Islet precursor cell (in vitro differentiated cells): ENCODE data around the gene GPATCH4.
"Not testable (repeated sequence)": the region's sequence is repeated elsewhere in the genome, so short reads cannot be mapped to it uniquely, and the experiment has no call there.

Experiments
- DNase-seq: peaks from one replicate; pipeline ENCODE4 v3.0.0-alpha.2; 2018

Gene GPATCH4

DNA sequence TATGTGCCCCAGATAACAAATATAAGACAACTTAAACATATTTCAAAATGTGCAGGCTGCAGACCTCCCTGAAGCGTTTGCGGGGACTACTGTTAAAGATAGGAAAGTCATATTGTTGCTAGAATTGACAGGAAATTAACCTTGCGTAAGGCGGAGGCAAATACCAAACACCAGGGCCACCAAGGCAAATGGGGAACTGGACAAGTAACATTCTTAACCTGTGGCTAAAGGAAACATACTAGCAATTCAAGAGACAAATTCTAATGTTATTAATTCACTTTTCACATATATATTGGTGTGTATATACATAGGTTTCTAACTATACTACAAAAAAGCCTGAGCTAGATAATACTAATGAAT, 24.8 kb upstream of the GPATCH4 start:
- DNase-seq: no peak

DNA sequence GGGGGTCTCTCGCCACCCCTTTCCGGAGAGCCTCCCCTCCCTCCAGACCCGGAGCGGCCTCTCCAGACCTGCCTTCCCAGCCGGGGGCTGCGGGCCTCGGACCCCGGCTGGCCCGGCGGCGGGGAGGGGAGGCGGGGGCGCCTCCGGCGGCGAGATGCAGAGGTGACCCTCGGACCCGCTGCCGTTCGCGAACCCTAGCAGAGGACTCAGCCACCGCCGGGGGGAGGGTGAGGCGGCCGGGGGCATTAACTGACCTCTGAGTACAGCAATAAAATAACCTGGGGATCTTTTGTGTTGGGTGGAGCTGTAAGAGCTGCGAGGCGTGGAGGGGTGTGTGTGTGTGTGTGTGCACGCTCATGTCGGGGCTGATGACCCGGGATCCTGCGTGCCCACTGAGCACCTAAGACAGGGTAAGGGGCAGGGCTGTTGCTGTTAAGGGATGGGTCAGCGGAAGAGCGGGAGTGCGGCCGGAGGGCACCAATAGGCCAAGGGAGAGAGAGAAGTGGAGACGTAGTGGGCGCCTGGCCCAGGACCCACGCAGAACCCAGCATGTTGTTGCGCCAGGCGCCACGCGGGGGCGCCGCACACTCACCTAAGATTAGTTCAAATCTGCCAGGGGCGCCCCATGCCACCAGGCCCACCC, 24.3 kb upstream of the GPATCH4 start:
- DNase-seq: peak; percentile 75

DNA sequence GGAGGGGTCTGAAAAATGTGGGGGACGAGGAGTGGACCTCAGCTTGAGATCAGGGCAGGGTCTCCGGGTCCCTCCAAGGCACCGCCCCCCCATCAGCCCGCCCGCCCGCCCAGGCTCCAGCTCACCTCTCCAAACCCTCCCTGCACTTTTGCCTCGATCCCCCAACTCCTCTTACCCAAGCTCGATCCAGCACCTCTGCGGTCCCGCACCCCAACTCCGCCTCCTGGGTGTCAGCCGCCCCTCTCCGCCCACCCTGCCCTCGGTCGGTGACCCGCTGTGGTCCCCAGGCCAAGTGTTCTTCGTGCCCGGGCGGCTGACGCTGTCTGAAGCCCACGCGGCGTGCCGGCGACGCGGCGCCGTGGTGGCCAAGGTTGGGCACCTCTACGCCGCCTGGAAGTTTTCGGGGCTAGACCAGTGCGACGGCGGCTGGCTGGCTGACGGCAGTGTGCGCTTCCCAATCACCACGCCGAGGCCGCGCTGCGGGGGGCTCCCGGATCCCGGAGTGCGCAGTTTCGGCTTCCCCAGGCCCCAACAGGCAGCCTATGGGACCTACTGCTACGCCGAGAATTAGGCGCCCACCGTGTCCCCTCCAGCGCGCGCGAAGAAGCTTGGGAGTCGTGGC, 23.6 kb upstream of the GPATCH4 start:
- no peak for DNase-seq

DNA sequence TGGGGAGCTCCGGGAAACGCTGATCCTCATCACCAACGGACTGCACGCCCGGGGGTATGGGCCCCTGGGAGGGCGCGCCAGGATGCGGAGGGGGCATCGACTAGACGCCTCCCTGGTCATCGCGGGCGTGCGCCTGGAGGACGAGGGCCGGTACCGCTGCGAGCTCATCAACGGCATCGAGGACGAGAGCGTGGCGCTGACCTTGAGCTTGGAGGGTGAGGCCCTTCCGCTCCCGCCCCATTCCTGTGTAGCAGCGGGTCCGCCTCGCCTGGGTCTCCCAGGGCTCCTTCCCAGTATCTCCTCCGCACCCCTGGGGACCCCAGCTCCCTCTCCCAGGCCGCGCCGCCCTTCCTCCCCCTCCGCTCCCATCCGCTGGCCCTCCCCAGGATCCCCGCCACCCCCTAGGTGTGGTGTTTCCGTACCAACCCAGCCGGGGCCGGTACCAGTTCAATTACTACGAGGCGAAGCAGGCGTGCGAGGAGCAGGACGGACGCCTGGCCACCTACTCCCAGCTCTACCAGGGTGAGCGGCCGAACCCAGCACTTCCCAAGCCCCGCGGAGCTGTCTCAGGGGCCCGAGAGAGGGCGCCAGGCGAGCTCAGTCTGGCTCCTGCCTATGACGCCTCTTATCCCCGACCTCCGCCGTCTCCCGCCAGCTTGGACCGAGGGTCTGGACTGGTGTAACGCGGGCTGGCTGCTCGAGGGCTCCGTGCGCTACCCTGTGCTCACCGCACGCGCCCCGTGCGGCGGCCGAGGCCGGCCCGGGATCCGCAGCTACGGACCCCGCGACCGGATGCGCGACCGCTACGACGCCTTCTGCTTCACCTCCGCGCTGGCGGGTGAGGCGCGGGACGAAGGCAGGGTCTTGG, 22.9 kb upstream of the GPATCH4 start:
- peak; percentile 91 for DNase-seq

DNA sequence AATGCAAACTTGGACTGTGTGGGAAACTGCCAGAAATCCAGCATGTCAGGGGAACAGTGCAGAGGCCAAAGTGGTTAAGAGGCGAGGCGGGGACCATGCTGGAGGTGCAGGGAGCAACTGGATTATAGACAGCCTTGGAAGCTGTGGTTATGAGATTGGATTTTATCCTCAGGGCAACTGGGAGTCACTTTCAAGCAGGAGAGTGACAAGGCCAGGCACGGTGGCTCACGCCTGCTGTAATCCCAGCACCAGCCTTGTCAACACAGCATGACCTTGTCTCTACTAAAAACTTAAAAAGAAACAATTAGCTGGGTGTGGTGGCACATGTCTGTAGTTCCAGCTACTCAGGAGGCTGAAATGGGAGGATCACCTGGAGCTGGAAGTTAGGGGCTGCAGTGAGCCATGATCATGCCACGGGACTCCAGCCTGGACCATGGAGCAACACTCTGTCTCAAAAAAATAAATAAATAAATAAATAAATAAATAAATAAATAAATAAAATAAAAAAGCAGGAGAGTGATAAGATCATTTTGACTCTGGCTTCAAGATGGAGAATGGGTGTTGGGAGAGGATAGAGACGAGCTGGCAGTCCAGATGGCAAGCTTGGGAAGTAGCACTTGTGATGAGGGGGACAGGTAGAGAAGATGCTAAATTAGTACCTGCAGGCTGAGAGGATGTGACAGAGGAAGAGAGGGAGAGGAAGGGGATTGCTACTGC, 21.5 kb upstream of the GPATCH4 start:
- no peak for DNase-seq

DNA sequence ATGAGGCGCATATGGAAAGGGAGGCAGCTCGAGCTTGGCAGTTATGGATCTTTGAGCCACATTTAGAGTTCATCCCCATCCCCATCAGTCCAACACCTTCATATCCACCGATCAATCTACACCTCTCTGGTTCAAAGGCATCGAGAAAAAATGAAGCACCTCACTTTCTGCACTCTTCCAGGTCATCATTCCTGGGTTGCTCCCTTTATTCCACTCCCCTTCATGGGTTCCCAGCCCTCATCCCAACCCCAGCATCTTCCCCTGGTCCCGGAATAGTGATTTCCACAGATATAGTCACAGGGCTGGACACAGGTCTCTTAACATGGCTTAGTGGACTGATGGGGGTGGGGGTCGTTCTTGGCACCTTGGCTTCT, 18.3 kb upstream of the GPATCH4 start:
- no peak for DNase-seq

DNA sequence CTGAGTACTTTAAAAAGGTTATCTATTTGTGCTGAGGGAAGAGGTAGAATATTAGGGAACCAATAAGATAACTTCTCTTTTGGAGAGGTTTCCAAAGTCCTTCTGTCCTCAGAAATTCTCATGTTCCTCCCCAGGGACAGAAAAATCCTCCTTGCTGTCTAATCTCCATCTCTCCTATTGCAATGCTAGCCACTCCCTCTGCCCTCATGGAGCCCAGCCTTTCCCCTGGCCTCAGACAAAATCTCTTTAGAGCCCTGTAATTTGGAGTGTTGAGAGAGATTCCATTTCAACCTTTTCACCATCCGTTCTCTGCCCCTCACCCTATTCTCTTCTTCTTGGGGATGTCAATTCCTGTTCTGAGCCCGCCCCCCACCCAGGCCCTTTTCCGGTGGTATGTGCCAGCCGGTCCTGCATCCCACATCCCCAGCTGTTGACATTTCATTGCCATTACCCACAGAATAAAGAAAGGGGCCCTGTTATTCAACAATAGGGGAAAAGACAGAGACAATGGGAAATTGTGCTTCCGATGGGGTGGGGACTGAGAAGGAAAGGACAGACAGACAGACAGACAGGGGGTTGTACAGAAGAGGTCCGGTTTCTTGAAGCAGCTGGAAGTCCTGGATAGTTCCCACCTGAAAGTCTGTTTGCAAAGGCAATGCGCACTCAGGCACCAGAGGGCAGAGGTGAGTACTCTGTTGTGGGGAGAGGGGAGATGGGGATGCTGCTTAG, 17.7 kb upstream of the GPATCH4 start, which contains the start of gene HAPLN2:
Gene HAPLN2 (plus strand): TSS at position 563 of the 729 bp plus-strand sequence. CDS start 4,076 bp downstream, outside the sequence.
- peak; percentile 81 for DNase-seq

DNA sequence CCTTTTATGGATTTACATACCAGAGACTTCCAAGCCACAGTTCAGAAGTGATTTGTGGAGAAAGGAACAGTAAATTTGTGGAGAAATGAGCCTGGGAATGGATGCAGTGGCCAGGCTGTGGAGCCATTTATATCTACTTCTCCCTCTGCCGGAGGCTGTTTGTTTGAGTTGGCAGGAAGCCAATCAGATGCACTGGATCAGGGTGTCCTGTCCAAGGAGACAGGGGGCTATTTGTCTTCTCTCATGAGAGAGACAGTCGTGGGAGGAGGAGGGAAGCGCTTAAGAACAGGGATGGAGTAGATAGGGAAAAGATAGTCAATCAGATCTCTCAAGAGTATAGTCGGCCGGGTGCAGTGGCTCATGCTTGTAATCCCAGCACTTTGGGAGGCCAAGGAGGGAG, 15.2 kb upstream of the GPATCH4 start:
- peak; percentile 72 for DNase-seq

DNA sequence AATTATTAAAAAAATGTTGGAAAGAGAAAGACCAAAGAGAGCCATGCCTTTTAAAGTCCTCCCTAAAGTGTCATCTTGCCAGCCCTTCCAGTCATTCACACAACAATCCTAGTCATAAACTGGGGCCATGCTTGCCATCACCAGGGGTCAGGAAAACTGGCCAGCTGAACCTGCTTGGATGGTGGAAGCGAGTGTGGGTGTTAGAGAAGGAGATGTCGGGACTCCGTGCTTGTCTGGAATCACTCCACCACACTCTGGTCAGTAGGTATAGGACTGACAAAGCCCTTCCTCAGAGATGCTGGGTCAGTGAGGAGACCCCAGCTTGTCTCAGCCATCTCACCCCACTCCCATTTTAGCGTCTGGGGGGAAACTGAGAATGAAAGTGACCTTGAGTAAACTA, 14.7 kb upstream of the GPATCH4 start:
- DNase-seq: no peak

DNA sequence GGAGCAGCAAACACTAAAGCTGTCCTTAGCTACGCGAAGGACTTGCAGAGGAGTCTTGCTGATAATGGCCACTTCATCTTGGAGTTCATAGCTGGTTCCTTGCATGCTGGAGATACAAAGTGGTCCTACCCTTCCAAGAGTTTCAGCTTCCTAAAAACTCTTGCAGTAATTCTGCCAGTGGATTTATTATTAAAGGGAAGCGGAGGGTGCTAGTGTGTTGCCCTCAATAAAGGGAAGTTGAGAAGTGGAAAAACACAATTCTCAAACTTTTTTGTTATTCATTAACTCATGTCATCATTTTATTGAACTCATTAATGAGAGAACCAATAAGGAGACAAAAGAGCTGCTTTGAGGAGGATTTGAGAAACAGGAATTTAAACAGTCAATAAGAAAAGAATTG, 11.4 kb upstream of the GPATCH4 start:
- DNase-seq: no peak

DNA sequence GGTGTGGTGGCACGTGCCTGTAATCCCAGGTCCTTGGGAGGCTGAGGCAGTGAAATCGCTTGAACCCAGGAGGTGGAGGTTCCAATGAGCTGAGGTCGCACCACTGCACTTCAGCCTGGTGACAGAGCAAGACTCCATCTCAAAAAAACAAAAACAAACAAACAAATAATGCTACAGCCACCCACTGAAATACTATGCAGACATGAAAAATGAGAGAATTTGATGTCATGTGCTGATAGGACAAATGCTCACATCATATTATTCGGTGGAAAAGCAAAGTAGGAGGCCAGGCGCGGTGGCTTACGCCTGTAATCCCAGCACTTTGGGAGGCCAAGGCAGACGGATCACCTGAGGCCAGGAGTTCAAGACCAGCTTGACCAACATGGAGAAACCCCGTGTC, 8.8 kb upstream of the GPATCH4 start:
- not testable (repeated sequence) for DNase-seq

DNA sequence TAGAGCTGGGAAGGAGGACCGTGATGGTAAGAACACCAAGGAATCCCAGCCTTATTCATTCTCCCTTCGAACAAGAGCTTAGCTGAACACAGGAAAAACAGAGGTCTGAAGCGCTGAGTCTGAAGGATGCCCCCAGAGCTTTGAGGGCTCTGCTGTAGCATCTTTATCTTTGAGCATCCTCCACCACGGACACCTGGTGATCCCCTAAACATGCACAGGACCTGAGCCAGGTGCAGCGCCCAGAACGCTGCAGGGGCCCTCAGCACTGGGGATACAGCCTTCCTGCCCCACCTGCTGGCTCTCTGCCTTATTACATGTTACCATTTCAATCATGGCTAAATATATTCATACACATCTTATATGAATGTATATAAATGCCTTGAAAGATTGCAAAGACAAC, 7.7 kb upstream of the GPATCH4 start:
- no peak for DNase-seq

DNA sequence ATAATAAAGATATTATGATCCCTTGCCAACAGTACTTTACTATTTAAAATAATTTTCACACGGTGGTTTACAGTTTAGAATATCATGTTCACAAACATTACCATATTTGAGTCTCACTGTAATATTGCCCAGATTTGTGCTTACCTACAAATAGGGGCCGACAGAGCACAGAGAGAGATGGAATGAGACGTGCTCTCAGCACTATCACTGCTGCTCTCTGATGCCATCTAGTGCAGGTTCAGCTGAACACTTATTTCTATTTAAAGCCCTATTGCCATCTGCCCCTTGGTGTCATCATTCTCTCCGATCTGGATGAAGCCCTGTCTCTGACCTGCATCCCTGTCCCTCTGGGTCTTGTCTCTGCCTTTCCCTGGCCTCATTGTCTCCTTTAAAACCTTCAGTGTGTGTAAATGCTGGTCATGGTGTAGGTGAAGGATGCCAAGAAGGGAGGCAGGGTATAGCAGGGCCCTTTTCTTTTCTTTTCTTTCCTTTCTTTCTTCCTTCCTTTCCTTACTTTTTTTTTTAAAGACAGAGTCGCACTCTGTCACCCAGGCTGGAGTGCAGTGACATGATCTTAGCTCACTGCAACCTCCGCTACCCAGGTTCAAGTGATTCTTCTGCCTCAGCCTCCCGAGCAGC, 6.9 kb upstream of the GPATCH4 start:
- peak; percentile 82 for DNase-seq

DNA sequence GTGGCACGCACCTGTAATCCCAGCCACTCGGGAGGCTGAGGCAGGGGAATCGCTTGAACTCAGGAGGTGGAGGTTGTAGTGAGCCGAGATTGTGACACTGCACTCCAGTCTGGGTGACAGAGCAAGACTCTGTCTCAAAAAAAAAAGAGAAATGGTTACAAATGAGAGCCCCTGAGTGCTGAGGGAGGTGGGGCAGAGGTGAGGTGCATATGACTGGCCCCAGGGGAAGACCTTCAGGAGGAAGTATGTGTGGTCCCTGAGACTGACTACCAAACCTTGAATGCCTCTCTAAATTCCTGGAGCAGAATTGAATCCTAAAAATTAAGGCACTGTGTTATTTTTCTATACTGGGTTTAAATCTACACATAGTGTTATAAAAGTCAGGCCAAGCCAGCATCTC, 6.1 kb upstream of the GPATCH4 start:
- not testable (repeated sequence) for DNase-seq

DNA sequence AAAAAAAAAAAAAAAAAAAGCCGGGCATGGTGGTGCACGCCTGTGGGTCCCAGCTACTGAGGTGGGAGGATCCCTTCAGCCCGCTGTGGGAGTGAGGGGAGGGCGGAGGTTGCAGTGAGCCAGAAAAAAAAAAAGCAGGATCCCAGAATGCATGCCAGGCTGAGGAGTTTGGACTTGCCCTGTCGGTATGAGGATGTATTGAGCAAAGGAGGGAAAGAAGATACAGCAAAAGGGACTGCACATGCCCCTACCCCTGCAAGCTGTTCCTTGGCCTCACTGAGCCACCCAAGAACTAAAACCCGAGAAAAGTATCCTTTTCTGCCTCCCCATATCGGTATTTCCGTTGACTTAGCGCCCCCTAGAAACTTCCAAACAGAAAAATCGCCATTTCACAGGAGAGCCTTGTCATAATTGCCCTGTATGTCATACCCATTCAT, 1.3 kb upstream of the GPATCH4 start:
- DNase-seq: peak; percentile 47

DNA sequence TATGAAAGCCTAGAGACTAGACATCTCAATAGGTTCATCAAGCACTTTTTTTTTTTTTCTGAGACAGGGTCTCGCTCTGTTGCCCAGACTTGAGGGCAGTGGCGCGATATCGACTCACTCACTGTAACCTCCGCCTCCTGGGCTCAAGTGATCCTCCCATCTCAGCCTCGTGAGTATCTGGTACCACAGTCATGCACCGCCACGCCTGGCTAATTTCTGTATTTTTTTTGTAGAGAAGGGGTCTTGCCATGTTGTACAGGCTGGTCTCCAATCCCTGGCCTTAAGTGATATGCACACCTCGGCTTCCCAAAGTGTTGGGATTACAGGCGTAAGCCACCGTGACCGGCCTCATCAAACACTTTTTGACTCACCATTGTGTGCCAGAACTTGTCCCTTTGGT, 613 bp upstream of the GPATCH4 start:
- DNase-seq: no peak

DNA sequence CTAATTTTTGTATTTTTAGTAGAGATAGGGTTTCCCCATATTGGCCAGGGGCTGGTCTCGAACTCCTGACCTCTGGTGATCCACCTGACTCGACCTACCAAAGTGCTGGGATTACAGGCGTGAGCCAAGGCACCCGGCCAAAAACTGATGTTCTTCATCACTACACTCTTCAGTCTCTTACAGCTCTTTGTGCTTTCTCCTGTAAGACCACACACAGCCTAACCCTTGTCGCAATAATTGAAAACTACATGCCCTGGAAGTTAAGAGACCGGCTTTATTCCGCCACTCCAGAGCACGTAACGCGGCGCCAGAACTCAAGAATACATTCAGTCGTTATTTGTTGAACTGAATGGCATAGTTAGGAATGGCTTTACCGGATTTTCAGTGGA, 552 bp downstream of the GPATCH4 start:
- no peak for DNase-seq

DNA sequence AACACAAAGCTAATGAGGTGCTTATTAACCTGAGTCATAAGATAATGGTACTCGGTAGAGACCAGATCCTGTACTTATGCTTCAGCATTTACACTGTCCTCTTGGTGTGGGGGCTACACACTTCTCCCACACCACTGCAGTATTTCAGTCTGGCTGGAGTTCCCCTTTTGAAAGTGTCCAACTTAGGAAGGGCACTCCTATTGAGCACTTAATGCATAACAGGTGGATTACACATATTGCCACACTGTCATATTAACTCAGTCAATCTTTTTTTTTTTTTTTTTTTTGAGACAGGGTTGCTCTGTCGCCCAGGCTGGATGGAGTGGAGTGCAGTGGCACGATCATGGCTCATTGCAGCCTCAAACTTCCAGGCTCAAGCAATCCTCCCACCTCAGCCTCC, 1.5 kb downstream of the GPATCH4 start:
- no peak for DNase-seq

DNA sequence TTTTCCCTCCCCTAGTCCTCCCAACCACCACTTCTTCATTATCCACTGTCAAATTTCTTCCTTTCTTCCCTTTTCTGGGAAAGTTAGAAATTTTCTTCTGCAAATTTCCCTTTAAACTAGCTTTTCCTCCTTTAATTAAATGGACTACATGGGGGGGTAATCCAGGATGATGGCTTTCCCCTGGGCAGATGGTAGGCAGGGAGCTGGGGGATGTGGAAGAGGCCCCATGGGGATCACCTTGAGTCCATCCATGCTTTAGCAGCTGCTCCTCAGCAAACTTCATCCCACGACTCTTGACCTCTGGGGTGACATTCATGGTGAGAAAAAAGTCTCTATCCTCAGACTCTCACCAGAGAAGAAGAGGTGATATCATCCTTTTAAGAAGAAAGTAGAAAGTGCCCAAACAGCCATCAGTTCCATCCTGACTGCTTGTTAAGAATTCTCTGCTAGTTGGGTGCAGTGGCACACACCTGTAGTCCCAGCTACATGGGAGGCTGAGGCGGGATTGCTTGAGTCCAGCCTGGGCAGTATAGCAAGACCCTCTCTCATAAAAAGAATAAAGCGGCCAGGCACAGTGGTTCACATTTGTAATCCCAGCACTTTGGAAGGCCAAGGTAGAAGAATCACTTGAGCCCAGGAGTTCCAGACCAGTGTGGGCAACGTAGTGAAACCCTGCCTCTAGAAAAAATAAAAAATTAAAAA, 2.4 kb downstream of the GPATCH4 start:
- DNase-seq: no peak

DNA sequence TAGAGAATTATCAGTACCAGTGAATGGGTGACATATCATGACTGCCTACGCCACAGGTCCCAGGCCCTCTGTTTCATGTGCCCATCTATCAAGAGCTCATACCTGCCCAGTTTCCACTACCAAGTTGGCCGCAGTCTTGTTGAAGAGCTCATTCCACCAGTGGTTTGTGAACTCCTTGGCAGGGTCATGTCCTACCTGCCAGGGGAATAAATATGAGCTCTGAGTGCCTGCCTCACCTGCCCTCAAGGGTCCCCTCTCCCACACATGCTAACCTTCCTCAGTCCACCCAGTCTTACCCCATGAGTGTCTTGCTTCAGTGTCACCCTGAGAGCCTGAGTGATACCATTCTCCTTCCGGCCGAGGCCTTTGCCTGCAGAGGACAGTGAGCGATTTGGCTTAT, 3.2 kb downstream of the GPATCH4 start:
- no peak for DNase-seq

DNA sequence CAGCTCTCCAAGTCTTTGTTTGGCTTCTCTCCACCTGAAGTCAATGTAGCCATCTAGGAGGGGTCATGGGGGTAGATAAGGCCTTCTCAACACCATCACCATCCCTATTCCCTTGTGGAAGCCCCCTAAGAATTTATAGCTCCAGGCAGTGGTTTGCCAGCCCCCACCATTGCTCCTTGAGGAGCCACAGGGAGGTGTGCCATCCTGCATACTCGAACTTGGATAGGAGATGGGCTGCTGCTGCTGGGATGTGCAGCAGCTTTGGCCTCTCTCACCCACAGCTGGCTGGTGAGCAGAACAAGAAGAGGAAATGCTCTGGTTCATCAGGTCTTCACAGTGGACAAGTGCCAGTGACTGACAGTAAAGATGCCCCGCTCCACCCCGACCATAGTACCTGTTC, 4.9 kb downstream of the GPATCH4 start:
- DNase-seq: no peak

DNA sequence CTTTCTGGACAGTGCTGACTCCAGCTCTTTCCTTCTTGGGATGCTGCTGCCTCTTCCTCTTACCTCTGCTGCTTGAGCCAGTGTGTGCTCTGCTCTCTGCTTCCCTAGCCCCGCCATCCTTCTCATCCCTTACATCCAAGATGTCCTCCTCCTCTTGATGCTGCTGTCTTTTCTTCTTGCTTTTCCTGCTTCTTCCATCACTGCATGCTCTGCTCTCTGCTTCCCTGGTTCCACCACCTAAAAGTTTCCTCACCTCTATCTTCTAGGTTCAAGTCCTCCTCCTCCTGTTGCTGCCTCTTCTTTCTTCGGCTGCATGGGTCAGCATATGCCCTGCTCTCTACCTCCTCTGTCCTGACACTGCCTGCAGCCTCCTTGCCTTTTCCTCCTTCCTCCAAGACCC, 6.3 kb downstream of the GPATCH4 start:
- no peak for DNase-seq
